GM23338 (cell line): Measurements from ENCODE around the gene SELP. TPM values are rescaled to one million over a fixed set of nuclear protein-coding genes. Genes with fewer than 3 reads are reported as not detected.

Source experiments
- ATAC-seq: fragments of 200-7000 bp; cut with Tn5 transposase; 3 replicates; pipeline ENCODE4 v1.9.1; 2020
- DNase-seq: peaks from one replicate; pipeline ENCODE4 v3.0.0-alpha.2; 2015; ENCODE audit warnings: low spot score
- H2AFZ ChIP-seq: fragments of 200-600 bp; sonication (generic); 2 replicates; pipeline ENCODE4 v1.8.0; 2016; ENCODE audit warnings: antibody characterized with exemption, mild to moderate bottlenecking, moderate library complexity
- H3F3A ChIP-seq: fragments of 200-600 bp; sonication (generic); replicated peaks from 2 replicates; pipeline ENCODE4 v1.8.0; 2017; ENCODE audit warnings: antibody characterized with exemption, mixed run types, low read depth
- H3K27ac ChIP-seq: fragments of 200-600 bp; sonication (generic); 2 replicates; pipeline ENCODE4 v1.6.1; 2016; ENCODE audit warnings: low read depth
- H3K27me3 ChIP-seq: fragments of 200-600 bp; sonication (generic); 2 replicates; pipeline ENCODE4 v1.8.0; 2016; ENCODE audit warnings: mild to moderate bottlenecking, mixed run types, moderate library complexity; ENCODE audit not compliant: insufficient read depth
- H3K36me3 ChIP-seq: fragments of 200-600 bp; sonication (generic); 2 replicates; pipeline ENCODE4 v1.8.0; 2016; ENCODE audit warnings: mild to moderate bottlenecking; ENCODE audit not compliant: insufficient read depth
- H3K4me1 ChIP-seq: fragments of 200-600 bp; sonication (generic); 2 replicates; pipeline ENCODE4 v1.8.0; 2016; ENCODE audit warnings: mild to moderate bottlenecking, moderate library complexity; ENCODE audit not compliant: insufficient read depth
- H3K4me2 ChIP-seq: fragments of 200-600 bp; sonication (generic); 2 replicates; pipeline ENCODE4 v1.7.1; 2017; ENCODE audit warnings: mixed run types
- H3K4me3 ChIP-seq: fragments of 200-600 bp; sonication (generic); 2 replicates; pipeline ENCODE4 v1.6.1; 2016; ENCODE audit warnings: mixed run types
- H3K79me2 ChIP-seq: fragments of 200-600 bp; sonication (generic); replicated peaks from 2 replicates; pipeline ENCODE4 v1.8.0; 2017; ENCODE audit warnings: mild to moderate bottlenecking; ENCODE audit not compliant: insufficient read depth
- H3K9me2 ChIP-seq: fragments of 200-600 bp; sonication (generic); 2 replicates; pipeline ENCODE4 v1.8.0; 2017; ENCODE audit not compliant: insufficient read depth
- H4K20me1 ChIP-seq: fragments of 200-600 bp; sonication (generic); replicated peaks from 2 replicates; pipeline ENCODE4 v1.8.0; 2017; ENCODE audit warnings: mild to moderate bottlenecking; ENCODE audit not compliant: insufficient read depth
- H3K27ac Mint-ChIP-seq: 2 replicates; pipeline ENCODE4 v1.8.0; 2020; ENCODE audit warnings: inconsistent platforms, mild to moderate bottlenecking, moderate library complexity, mixed read lengths
- H3K27me3 Mint-ChIP-seq: 3 replicates; pipeline ENCODE4 v1.8.0; 2022; ENCODE audit warnings: low read depth, mild to moderate bottlenecking, moderate library complexity, mixed read lengths, inconsistent platforms; ENCODE audit not compliant: insufficient read depth, poor library complexity
- H3K36me3 Mint-ChIP-seq: 3 replicates; pipeline ENCODE4 v1.8.0; 2021; ENCODE audit warnings: low read depth, mild to moderate bottlenecking, inconsistent platforms, moderate library complexity, mixed read lengths
- H3K4me1 Mint-ChIP-seq: 3 replicates; pipeline ENCODE4 v1.8.0; 2020; ENCODE audit warnings: mild to moderate bottlenecking, inconsistent platforms, mixed read lengths
- H3K4me3 Mint-ChIP-seq: 3 replicates; pipeline ENCODE4 v1.8.0; 2021; ENCODE audit warnings: moderate library complexity, mild to moderate bottlenecking, inconsistent platforms, mixed read lengths
- H3K9me3 Mint-ChIP-seq: 3 replicates; pipeline ENCODE4 v1.8.0; 2020; ENCODE audit warnings: moderate library complexity, mild to moderate bottlenecking, inconsistent platforms, mixed read lengths
- CTCF ChIP-seq, 2 experiments: fragments of 200-600 bp in 1 of 2; sonication (generic) in 1 of 2; conservative IDR thresholded peaks; 2 replicates each; pipeline versions ENCODE4 v1.5.1 to v1.6.1; 2016 to 2017; ENCODE audit warnings: antibody characterized with exemption in 2 of 2, low read depth in 2 of 2, mild to moderate bottlenecking in 2 of 2, moderate library complexity in 1 of 2
- EZH2 ChIP-seq: fragments of 200-600 bp; sonication (generic); IDR thresholded peaks from one replicate; pipeline ENCODE4 v1.8.0; 2017; ENCODE audit warnings: antibody characterized with exemption, mild to moderate bottlenecking, low read depth; ENCODE audit not compliant: unreplicated experiment
- EZH2phosphoT487 ChIP-seq: fragments of 200-600 bp; sonication (generic); IDR thresholded peaks from one replicate; pipeline ENCODE4 v1.8.1; 2018; ENCODE audit warnings: antibody characterized with exemption; ENCODE audit not compliant: unreplicated experiment
- JUNB ChIP-seq: IDR thresholded peaks from one replicate; pipeline ENCODE4 v1.6.1; 2016; ENCODE audit warnings: antibody characterized with exemption; ENCODE audit not compliant: unreplicated experiment
- NANOG ChIP-seq: IDR thresholded peaks from 2 replicates; pipeline ENCODE4 v1.6.1; 2016; ENCODE audit warnings: antibody characterized with exemption, borderline replicate concordance
- POLR2AphosphoS5 ChIP-seq: IDR thresholded peaks from 2 replicates; pipeline ENCODE4 v1.6.1; 2016; ENCODE audit warnings: antibody characterized with exemption, low read depth
- REST ChIP-seq: IDR thresholded peaks from one replicate; pipeline ENCODE4 v1.6.1; 2018; ENCODE audit warnings: antibody characterized with exemption; ENCODE audit not compliant: unreplicated experiment
- STAT1 ChIP-seq: IDR thresholded peaks from one replicate; pipeline ENCODE4 v1.6.1; 2016; ENCODE audit warnings: antibody characterized with exemption; ENCODE audit not compliant: unreplicated experiment
- ZNF114 ChIP-seq: fragments of 250-450 bp; sonication (Bioruptor Pico); IDR thresholded peaks from 2 replicates; pipeline ENCODE4 v1.5.0; 2020; ENCODE audit warnings: mild to moderate bottlenecking, moderate library complexity
- ZNF462 ChIP-seq: fragments of 250-450 bp; sonication (Bioruptor Pico); IDR thresholded peaks from 2 replicates; pipeline ENCODE4 v1.5.0; 2020; ENCODE audit warnings: mild to moderate bottlenecking, moderate library complexity
- polyA plus RNA-seq: library from polyadenylated mRNA; unstranded; fragments of >200 nt; fragmentation: Nextera tagmentation; extraction: Ambion mirVana; gene quantifications from 2 replicates; pipeline ENCODE4 v1.2.1, GENCODE V29; 2016
- total RNA-seq: library from RNA; depleted of rRNA; stranded (reverse); fragments of >200 nt; shearing (Covaris generic); gene quantifications from 2 replicates; pipeline ENCODE4 v1.2.3, GENCODE V29; 2014

The SELP gene
- total and polyA plus RNA-seq, 2 experiments from 2014 or later: not detected

GRCh38 chr1:169623132-169623926 lies 6.6 kb downstream of the SELP start (continued):
- TF ChIP-seq REST (no peak), EZH2 (no peak), ZNF114 (CRISPR knock-in tag) (no peak), NANOG (no peak), POLR2AphosphoS5 (no peak)

GRCh38 chr1:169620565-169620964 lies 9.4 kb downstream of the SELP start:
- H3K27me3 ChIP-seq: no peaks in the 10 kb centered on the region
- DNase-seq: no peak
- no peak overlapping the region for H3K4me2 ChIP-seq
- no peak overlapping the region for H3K27ac Mint-ChIP-seq
- no peaks in the 10 kb centered on the region for H3F3A ChIP-seq
- H3K36me3 Mint-ChIP-seq: no peaks in the 10 kb centered on the region
- no peak overlapping the region for H2AFZ ChIP-seq
- H3K4me3 ChIP-seq: no peak overlapping the region
- no peaks in the 10 kb centered on the region for H3K79me2 ChIP-seq
- no peaks in the 10 kb centered on the region for H3K36me3 ChIP-seq
- H3K27ac ChIP-seq: no peak overlapping the region
- no peak for ATAC-seq
- no peaks in the 10 kb centered on the region for H4K20me1 ChIP-seq
- H3K4me1 Mint-ChIP-seq: no peaks in the 10 kb centered on the region
- no peak overlapping the region for H3K4me3 Mint-ChIP-seq
- H3K9me2 ChIP-seq: no peaks in the 10 kb centered on the region
- no peaks in the 10 kb centered on the region for H3K9me3 Mint-ChIP-seq
- H3K4me1 ChIP-seq: no peaks in the 10 kb centered on the region
- no peaks in the 10 kb centered on the region for H3K27me3 Mint-ChIP-seq
- TF ChIP-seq STAT1 (no peak), ZNF462 (CRISPR knock-in tag) (no peak), CTCF (conservative IDR thresholded peaks at IDR 0.05; ENCODE audit: low read depth in 2 of 2) (no peak), JUNB (no peak), EZH2phosphoT487 (no peak), EZH2 (no peak)
